NCI-H2196 treated with DMSO at 0.1 percent for 48 hours (cell line): Measurements from ENCODE around the gene CFAP141.
A peak's percentile ranks its signal among the peaks of the same experiment; 100 is the strongest.
"Not testable (repeated sequence)": the region's sequence is repeated elsewhere in the genome, so short reads cannot be mapped to it uniquely, and the experiment has no call there.

Experiments
- DNase-seq: peaks from one replicate; lab custom pipeline; 2025; ENCODE audit not compliant: unreplicated experiment; lab: John Stamatoyannopoulos, UW

The CFAP141 gene

GRCh38 chr1:154208677-154209388, 2.7 kb upstream of the CFAP141 start:
- no peak for DNase-seq

DNA sequence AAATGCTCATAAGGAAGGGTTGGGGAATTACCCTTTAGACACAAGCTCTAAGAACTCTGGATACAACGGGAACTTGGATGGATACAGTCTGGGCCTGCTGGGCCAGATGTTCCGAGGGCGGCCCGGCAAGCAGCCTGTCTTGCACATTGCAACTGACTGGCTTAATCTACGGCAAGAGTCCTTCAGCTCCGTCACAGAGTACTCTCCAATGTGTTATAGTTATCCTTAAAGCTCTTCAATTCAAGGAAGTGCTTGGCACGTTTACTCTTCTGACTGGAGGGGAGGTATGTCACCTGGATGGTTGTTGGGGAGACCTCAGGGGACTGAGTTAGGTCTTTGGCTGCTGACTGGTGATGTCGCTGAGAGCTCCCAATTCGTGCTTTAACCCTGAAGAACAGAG, 1.1 kb upstream of the CFAP141 start:
- DNase-seq = no peak

- not testable (repeated sequence) for DNase-seq
Measured at GRCh38 chr1:154205778-154206177, 355 bp downstream of the CFAP141 start.

DNA sequence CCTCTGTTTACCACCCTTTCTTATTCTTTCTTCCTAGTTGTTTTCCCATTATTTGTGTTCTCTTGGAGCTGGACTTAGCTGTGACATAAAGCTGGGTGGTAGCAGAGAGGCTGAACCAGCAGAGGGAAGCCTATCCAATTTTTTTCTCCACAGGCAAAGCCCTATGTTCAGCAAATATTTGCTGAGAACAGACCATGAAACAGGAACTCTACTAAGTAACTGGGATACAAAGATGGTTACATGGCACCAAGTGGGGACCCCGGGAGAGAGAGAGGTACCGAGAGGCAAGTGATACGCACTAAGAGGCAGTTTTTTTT, 6.6 kb downstream of the CFAP141 start:
- DNase-seq = no peak

DNA sequence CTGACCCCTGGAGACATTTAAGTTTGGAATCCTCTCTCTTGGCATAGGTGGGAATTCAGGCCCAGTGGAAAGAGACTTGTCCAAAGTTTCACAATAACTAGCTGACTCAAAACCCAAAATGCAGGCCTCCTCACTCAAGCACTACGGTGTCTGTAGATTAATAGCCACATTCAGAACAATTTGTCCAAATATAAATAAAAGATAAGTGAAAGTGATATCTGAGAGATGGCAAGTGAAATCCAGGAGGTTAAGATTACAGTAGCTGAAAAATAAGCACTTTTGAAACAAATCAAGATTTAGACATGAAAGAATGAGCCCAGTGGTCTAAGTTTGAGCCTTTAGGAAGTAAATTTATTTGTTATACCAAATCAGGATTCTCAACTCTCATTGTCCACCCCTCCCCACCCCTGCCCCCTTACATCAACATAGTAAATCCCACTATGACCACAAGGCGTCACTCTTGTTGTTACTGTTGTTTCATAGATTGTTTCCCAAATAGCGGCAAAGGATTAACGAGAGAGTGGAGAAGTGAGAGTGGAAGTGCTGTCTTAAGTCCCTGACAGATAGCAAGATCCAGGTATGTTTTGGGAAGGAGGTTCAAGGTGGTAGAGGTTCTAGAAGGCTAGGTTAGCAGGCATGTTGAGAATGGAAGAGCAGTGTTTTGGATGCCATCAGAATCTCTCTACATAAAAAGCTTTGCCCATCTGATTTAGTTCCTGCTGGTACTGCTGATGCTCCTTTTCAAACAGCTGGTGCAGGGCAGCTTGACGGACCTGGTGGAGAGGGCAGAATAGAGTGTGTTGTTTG, 7.2 kb downstream of the CFAP141 start:
- no peak for DNase-seq

DNA sequence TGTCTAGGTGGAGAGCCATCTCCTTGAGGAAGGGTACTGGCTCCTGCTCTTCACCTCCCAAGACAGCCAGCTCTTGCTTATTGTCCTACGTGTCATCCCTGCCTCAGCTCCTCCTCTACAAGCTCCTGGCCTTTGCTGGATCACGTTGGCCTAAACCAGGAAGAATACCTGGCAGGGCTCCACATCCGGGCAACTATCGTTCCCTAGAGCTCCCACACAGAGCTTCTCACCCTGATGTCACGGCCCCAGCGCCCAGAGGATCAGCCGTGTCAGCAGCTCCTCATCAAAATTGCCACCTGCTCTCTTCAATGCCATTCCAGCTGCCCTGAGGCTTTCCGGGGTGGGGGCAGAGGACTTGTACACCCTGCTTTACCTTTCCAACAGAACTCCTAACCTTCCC, 12.3 kb downstream of the CFAP141 start:
- DNase-seq = peak; percentile 74

DNA sequence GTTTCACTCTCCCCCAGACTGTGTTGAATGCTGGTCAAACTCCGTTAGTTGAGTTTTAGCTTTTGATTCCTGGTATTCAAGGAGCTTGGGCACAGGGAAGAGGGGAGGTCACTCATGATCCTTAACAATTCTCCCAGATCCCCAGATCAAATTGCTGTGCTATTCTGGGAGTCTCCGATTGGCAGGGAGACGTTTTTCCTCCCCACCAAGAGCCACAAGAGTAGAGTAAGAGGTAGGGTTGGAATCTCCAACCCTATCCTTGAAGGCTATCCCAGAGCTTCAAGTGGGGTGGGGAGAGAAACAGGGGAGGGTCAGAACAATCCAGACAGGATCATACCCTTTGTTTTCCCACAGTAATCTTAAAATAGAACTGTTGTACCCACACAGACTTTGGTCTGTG, 13.7 kb downstream of the CFAP141 start:
- no peak for DNase-seq

DNA sequence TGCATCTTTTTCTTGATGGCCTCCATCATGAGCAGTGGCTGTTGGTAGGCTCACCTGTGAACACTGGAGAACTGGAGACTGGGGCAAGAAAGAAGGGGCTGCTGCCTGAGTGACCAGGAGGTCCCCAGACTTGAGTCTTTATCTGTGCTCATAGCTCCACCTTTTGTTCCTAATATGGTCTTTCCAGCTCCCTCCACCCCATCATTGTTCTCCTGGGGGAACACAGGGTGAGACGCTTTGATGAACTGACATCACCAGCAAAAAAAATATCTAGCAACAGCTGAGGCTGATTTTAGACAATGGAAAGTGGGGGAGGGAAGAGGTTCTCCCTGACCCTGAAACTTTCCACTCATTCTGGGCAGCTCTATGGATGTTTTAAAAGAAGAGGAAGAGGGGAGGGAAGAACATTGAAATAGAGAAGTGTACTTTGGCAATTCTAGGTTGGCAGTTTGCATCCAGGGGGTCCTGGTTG, 14.1 kb downstream of the CFAP141 start, which contains the start of gene TPM3:
Gene TPM3 (minus strand): TSS at position 111 of the 472 bp plus-strand sequence. CDS start 82 bp downstream, at position 29.
- DNase-seq = no peak

DNA sequence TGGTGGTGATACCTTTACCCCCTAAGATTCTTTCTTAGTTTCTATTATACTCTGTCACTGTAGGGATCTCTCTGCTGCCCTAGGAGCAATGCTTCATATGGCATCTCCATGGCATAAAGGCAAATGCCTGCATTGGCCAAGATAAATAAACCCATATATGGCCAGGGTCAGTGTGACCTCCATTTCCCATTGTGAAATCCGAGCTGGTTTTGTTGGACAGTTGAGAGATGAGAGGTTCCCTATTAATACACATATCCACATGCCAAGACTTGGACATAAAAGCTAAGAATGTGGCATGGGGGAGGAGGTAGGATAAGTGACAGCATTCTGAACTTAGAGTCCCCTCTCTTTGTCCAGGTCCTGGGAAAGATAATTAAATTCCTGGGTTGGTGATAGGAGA, 15.6 kb downstream of the CFAP141 start:
- DNase-seq = no peak

GRCh38 chr1:154186852-154187501, 19.2 kb downstream of the CFAP141 start:
- DNase-seq = no peak

GRCh38 chr1:154186177-154186576, 20.0 kb downstream of the CFAP141 start:
- peak; percentile 76 for DNase-seq

- DNase-seq = peak; percentile 98
Measured at GRCh38 chr1:154183046-154183915, 22.9 kb downstream of the CFAP141 start.

- DNase-seq = peak; percentile 30
Measured at GRCh38 chr1:154182344-154183045, 23.6 kb downstream of the CFAP141 start.

GRCh38 chr1:154181944-154182343, 24.2 kb downstream of the CFAP141 start:
- no peak for DNase-seq

DNA sequence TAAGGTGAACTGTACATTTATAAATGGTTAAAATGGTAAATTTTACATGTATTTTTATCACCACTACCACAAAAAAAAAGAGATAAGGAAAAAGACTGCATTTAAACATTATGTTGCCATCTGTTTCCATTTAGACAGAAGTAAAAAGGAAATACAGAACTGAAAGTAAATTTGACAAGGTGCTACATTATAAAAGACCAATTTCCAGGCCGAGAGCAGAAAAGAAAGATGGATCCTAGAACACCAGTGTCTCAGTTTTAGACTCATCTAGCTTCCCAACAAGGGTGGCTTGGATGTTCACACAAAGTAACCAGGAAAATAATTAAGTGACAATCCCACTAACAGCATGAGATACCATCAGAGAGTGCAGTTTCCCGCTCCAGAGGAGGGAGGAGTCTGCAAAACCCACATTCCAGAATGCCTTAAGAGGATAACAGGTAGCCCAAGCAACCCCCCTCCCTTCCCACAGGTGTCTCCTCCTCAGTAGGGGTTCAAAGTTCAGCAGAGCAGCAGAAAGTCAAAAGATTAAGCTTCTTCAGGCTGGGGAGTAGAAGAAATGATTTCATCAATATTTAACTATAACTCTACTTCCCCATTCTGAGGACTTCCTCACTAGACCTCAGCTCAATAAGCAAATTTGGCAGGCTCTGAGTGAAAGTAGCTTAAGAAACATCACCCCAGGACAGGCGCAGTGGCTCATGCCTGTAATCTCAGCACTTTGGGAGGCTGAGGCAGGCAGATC, 26.0 kb downstream of the CFAP141 start:
- no peak for DNase-seq

GRCh38 chr1:154178911-154179811, 27.0 kb downstream of the CFAP141 start:
- no peak for DNase-seq

- DNase-seq = no peak
Measured at GRCh38 chr1:154178013-154178412, 28.1 kb downstream of the CFAP141 start.

GRCh38 chr1:154176337-154176736, 29.8 kb downstream of the CFAP141 start:
- DNase-seq = no peak

- DNase-seq = no peak
Measured at GRCh38 chr1:154174654-154175053, 31.5 kb downstream of the CFAP141 start.
